ENCODE results near the gene FUOM. TPM values are rescaled to one million over a fixed set of nuclear protein-coding genes. Genes with fewer than 3 reads are reported as not detected.

Gene FUOM
- total and polyA plus RNA-seq, 10 of the 15 experiments (the other 5 are each of a cell fraction or from before 2014, with no cell fraction given) = 1.8 to 41.7 (median 25.6) TPM

- DNase-seq (ENCODE audit: low read depth, low spot score) = no peak
- POLR2A ChIA-PET = no interaction called here
- no TSS peak for BruUV-seq (replicated peaks)
- ATAC-seq = no peak
- no peaks in the 10 kb centered on the region for H3K27me3 ChIP-seq (replicated peaks in 1 of 2; ENCODE audit: control insufficient read depth in 2 of 2, insufficient read depth in 2 of 2, low read length in 1 of 2)
- SMC1A ChIA-PET (ENCODE audit: uncharacterized antibody, unreplicated experiment) = no interaction called here
- peaks cover 22% of the 10 kb centered on the region for H3K79me2 ChIP-seq (ENCODE audit: control insufficient read depth, insufficient read depth, low read length)
- no peak overlapping the region for H2AFZ ChIP-seq (ENCODE audit: control insufficient read depth, low read depth, low read length)
- no peaks in the 10 kb centered on the region for H4K20me1 ChIP-seq (ENCODE audit: control insufficient read depth, insufficient read depth)
- H3K4me1 ChIP-seq (ENCODE audit: control insufficient read depth, insufficient read depth, low read length) = peaks cover 10% of the 10 kb centered on the region
- no peak overlapping the region for H3K4me2 ChIP-seq (ENCODE audit: control insufficient read depth, insufficient read depth)
- no peaks in the 10 kb centered on the region for H3K9me3 ChIP-seq (replicated peaks; ENCODE audit: control insufficient read depth, insufficient read depth, low read length)
- no peak overlapping the region for H3K4me3 ChIP-seq
- WGBS (ENCODE audit: insufficient coverage, insufficient replicate concordance, low lambda C conversion rate, missing lambda C conversion rate) = 94% methylated on average over 10 of the region's 10 CpGs
- FAIRE-seq = no peak
- in situ Hi-C loops (cut with MboI) (no loop called here), intact Hi-C loops (cut with micrococcal nuclease; ENCODE audit: unreplicated experiment) (no loop called here)
- RAD21 ChIA-PET (ENCODE audit: unreplicated experiment) = no interaction called here
- H3K36me3 ChIP-seq (ENCODE audit: control insufficient read depth in 2 of 2, insufficient read depth in 2 of 2, low read length in 1 of 2) = peaks cover 0 to 4% of the 10 kb centered on the region in 2 experiments; a peak in 3 of 4 replicates
- no peak overlapping the region for H3K27ac ChIP-seq (ENCODE audit: control insufficient read depth, insufficient read depth)
- CTCF ChIA-PET = interaction anchor here (1.5 kb wide), 1 partner anchor 9 kb away, joined by 3 read pairs; no protein-coding TSS in a partner anchor
- H3K9ac ChIP-seq (ENCODE audit: control insufficient read depth, insufficient read depth, low read length) = no peak overlapping the region
- no peak for TF ChIP-seq MAX (IDR thresholded peaks at IDR 0.05; ENCODE audit: low read depth, low read length)
- no peak for TF ChIP-seq HCFC1 (IDR thresholded peaks at IDR 0.05; ENCODE audit: low read length)
- no peak for TF ChIP-seq TCF7 (IDR thresholded peaks at IDR 0.05; ENCODE audit: borderline replicate concordance)
- no peak for TF ChIP-seq ZNF687 (IDR thresholded peaks at IDR 0.05)
- TF ChIP-seq ZNF274 (IDR thresholded peaks at IDR 0.05; ENCODE audit: insufficient read depth, insufficient read length) = no peak
- TF ChIP-seq ZBTB11 (CRISPR knock-in tag; IDR thresholded peaks at IDR 0.05) = no peak
- no peak for TF ChIP-seq ETV6 (conservative IDR thresholded peaks at IDR 0.05 in 1 of 2, IDR thresholded peaks at IDR 0.05 in 1 of 2; ENCODE audit: borderline replicate concordance in 1 of 2, low read depth in 1 of 2)
- no peak for TF ChIP-seq E2F4 (IDR thresholded peaks at IDR 0.05; ENCODE audit: low read depth, low read length)
- TF ChIP-seq FOS (IDR thresholded peaks at IDR 0.05; ENCODE audit: borderline replicate concordance, extremely low read depth, insufficient read length) = no peak
- no peak for TF ChIP-seq FOXM1 (IDR thresholded peaks at IDR 0.05; ENCODE audit: low read depth, low read length)
- no peak for TF ChIP-seq NFYA (IDR thresholded peaks at IDR 0.05; ENCODE audit: borderline replicate concordance, low read depth, low read length)
- TF ChIP-seq TAF1 (IDR thresholded peaks at IDR 0.05; ENCODE audit: borderline replicate concordance, low read depth, low read length) = no peak
- no peak for TF ChIP-seq CHD2 (IDR thresholded peaks at IDR 0.05; ENCODE audit: borderline replicate concordance, low read depth, low read length)
- no peak for TF ChIP-seq RCOR1 (conservative IDR thresholded peaks at IDR 0.05; ENCODE audit: low read depth, low read length)
- TF ChIP-seq MTA3 (IDR thresholded peaks at IDR 0.05; ENCODE audit: borderline replicate concordance, low read length) = no peak
Measured at GRCh38 chr10:133311570-133311969, 46.2 kb downstream of the FUOM start.
